GM21619 (cell line): ENCODE data around the gene MKI67.

Experiments
- ATAC-seq: cut with Tn5 transposase; IDR thresholded peaks from one replicate; pipeline ENCODE4 v1.9.1; 2021; ENCODE audit not compliant: unreplicated experiment

The MKI67 gene

DNA sequence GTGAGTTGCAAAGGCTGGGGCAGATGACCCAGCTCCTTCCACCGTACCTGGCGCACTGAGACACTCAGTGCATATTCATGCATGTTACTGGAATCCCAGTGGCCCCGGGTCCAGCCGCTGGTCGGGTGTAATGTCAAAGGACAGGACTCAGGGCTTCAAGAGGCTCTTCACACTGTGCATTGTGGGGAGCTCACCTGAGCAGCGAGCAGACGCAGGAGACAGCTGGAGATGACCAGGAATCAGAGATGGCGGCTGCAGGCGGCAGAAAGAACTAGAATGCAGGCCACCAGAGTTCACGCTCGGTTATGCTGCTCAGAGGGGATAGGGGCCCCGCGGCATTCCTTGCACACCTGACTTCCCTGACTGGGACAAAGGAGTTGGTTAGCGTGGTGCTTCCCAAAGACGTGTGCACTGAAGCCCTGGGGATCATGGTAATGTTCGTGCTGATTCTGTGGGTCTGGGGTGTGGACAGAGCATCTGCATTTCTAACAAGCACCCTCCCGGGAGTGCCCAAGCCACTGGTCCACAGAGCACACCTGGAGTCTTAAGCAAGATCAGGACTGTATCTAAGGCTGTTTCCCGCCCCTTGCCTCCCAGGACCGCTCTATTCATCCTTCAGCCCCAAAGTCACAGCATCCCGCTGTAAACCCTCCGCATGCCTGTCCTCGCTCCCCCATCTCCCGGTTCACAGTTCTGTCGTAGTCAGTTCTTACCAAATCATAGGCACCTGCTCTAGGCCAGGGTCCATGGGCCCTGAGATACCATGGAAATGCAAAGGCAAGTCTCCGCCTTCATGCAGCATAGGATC lies 71.0 kb downstream of the MKI67 start:
- ATAC-seq, result no peak

DNA sequence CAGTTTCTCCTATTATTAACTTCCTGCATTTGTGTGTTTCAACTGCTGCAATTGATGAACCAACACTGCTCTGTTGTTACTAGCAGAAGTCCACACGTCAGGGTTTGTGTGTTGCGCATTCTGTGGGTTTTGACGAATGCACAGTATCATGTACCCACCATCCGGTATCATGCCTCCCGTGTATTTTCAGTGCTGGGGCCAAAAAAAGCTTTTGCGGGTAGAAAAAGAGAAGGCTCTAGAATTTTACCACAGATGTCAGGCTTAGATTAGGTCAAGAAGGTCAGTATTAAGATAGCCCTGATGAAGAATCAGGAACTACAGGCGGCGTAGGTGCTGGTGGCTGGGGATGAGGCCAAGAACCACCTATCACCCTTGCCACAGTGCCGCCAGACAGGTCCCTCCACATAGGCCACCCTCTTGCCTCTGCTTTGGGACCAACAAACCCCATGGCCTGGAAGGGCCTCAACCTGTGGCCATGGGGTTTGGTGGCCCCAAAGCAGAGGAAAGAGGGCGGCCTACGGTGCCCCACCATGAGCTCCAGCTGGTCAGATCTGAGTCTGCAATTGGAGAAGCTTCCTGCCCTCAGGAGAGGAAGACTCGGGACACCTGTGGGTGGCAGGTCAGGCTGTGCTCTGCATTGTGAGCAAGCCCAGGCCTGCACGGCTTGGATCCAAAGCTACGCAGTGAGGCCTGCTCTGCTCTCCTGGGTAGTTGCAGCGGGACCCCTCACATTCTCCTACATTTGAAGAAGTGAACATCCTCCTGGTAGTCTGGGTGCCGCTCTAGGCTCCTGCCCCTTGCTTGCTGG lies 71.9 kb downstream of the MKI67 start:
- ATAC-seq, result no peak

DNA sequence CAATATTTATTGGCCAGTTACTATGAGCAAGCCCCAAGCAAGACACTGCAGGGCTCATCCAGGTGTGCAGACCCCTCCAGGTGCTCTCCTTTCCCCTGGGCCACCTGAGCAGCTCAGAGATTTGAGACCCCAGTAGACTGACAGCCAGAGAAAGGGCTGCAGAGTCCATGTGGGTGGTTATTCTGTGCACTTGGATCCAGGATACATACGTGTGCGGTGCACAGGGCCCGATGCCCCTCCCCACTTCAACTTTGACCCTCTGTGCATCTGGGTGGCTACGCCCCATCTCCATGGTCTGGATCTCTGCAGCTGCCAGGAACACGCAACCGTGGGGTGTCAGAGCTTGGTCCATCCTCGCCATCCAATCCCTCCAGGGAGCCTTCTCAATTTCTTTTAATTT lies 72.9 kb downstream of the MKI67 start:
- no peak for ATAC-seq

DNA sequence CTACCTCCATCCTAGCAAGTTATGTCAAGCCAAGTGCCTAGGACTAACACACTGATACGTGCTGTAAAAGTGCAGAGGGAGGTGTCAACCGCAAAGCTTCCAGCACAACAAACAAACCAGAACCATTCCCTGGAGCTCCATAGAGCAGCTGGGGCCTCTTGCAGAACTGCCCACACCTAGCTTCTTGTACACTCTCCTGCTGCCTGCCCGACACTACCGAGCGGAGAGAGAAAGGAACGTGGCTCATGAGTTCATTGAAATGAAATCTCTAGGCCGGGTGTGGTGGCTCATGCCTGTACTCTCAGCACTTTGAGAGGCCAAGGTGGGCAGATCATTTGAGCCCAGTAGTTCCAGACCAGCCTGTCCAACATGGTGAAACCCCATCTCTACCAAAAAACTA lies 73.5 kb downstream of the MKI67 start:
- no peak for ATAC-seq

DNA sequence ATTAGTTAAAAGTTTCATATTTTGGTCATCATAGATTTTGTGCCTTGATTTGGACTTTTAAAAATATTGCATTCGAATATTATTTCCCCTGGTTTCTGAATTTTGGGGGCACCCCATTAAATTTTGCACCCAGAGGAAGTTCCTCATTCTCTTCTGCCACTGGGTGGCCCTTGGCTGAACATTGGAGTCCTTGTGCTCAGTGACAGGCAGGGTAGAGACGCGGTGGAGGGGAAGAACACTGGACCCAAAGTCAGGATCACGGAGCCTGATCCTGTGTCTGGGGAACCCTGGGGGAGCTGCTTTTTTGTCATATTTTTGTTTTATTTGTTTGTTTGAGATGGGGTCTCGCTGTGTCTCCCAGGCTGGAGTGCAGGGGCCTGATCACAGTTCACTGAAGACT lies 74.7 kb downstream of the MKI67 start:
- ATAC-seq, result no peak

DNA sequence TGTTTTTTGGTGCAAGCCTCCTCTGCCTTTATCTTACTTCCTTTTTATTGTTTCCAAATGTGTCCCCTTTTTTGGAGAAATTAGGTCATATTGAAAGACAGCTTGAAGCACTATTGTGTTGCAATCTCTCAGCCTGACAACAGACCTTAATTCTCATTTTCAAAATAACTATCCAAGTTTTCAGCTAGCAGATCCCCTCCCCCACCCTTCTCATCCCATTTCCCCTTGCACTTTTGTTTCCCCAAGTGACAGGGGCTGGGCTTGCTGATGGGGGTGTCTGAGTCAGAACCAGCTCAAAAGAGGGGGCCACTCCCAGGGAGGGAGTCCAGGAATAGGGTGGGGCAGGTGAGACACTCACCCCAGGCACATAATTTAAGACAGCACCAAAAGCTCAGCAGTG lies 75.3 kb downstream of the MKI67 start:
- no peak for ATAC-seq

DNA sequence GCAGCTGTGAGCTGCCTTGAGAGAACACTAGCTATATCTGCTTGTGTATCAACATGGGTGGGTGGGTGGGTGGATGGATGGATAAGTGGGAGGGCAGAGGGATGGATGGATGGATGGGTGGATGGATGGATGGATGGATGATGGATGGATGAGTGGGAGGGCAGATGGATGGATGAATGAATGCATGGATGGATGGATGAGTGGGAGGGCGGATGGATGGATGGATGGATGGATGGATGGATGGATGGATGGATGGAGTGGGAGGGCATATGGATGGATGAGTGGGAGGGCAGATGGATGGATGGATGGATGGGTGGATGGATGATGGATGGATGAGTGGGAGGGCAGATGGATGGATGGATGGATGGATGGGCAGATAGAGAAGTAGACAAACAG lies 76.1 kb downstream of the MKI67 start:
- ATAC-seq, result no peak

DNA sequence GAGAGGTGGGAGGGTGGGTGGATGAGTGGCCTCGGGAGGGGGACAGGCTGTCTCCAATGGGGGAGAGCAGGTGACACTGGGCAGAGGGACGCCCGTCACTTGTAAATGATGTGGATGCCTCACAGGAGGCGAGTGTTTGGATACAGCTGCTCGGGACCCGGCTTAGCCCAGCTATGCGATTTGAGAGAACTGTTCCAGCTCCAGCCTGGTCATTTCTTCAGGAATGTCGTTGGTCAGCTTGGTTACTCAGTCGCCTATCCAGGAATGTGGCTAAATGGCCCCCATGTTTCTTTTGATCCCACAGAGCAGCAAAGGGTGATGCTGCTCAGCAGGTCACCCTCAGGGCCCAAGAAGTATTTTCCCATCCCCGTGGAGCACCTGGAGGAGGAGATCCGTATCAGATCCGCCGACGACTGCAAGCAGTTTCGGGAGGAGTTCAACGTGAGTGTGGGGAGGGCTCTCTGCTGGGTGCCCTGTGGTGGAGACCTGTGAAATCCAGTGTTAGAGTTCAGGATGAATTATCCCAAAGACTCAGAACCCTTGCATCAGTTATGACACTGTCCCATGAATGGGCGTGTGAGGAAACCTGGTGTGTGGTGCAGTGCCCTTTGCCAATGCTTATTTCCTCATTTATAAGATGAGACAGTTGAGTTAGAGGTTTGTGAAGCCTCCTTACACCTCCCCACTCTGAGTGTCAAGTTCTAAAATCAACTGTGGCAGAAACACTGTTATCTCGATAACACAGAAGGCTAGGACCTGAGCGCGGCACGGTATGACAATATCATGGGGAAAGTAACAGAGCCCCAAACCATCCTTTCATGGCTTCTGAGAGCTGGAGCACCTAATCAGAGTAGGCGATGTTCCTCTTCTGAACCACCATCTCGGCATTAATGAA lies 76.8 kb downstream of the MKI67 start:
- ATAC-seq, result no peak

DNA sequence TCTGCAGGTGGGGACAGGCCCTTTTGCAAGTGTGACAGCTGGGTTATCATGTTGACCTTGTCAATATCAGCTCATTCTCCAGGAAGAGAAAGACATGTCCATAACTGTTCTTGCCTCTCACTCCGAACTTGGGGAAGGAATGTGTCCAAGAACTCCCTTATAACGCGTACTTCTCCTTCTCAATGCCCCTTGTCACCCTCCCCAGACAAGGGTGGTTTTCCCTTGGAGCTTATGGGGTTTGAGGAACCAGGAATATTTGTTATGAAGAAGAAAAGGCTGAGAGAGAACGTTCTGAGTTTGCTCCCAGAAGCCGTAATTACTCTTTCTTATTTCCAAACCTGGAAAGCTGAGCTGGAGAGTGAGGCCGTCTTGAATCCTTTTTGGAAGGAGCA lies 77.4 kb downstream of the MKI67 start:
- no peak for ATAC-seq

DNA sequence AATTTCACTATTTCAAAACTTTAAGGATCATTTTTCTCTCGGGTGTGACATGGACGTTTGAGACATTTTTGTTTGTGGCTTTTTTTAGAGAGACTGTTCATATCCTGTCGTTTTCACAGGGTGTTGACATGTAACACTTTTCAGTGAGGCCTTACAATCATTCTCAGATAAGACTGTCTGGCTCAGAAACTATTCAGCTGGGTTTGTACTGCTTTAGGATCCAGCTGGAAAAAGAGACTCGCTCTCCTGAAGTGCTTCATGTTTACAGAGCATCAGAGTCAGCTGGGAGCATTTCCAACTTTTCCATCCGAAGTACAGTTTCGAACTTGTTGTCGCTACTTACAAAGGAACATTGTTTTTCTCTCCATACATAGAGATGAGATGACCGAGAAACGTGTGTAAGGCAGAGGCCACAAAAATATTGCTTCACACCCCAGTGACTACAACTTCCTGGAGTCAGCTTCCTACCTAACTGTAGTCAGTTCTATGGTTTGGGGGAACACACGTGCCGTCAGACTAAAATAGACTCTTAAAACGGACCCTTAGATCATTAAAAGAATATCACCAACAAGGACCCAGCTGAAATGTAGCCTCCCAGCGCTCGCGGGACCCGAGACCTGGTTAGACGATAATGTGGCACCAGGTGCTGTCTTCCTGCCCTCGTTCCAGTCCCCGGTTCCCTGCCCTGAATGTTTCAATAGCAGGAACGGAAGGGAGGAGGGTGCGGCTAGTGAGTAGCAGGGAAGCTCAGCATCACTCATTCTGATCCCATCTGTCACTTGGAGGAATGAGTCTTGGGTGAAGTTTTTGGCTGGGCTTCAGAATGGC lies 78.0 kb downstream of the MKI67 start:
- ATAC-seq, result peak; percentile 30

DNA sequence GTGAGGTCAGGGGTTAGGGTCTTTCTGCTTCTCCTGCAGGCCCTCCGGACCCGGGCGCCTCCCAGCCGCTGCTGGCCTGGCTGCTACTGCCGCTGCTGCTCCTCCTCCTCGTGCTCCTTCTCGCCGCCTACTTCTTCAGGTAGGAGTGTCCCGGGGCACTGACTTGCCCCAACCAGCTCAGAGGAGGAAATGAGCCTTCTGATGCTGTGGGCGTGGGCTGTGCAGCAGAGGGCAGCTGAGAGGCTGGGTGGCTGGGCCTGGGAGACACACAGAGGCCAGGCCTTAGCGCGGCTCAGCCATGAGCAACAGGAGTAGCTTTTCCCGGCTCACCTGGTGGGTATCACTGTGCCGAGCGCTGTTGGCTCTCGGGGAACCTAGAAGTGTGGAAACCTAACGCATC lies 78.9 kb downstream of the MKI67 start:
- ATAC-seq, result peak; percentile 97

DNA sequence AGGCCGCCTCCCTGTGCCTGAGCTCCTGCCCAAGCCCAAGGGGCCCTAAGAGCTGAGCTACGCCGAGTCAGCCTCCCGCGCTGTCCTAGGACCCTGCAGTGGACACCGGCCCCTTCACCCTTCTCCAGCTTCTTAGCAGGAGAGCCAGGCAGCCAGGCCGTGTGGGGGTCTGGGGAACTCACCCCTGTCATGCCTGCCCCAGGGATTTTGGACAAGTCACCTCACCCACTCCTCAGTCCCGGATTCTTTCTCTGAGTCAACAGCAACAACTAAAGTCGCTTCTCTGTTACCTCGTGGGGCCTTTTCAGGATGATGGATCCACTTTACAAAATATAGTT lies 79.3 kb downstream of the MKI67 start:
- ATAC-seq, result peak; percentile 6
